Measurements from ENCODE around the gene GAS6.

The GAS6 gene

DNA sequence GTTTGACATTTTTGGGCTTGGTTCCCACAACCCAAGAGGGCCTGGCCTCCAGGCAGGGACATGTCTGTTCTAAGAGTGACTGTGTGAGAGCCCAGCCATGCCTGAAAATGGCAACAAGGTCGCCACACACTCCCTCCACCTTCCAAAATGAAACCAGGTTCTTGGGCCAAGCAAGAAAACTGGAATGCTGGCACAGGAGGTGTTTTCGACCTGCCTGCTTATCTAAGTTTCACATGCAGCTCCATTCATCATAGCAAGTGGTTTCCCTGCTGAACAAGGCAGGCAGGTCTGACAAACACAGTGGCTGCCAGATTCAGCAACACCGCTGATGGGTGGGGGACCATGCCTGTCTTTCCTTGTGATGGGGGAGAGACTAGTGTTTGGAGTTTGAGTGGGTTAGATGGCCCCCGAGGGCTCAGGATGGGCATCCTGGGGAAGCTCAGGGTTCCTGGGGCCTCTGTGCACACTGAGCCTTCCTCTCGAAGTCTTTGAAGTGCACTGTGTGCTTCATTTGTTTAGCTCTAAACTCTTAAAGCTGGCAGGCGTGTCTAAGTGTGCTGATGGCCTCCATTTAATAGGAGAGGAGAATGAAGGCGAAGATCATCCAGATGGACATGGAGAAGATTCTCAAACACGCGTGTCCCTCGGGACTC lies 17.9 kb upstream of the GAS6 start:
- TF ChIP-seq, protein P1, sequence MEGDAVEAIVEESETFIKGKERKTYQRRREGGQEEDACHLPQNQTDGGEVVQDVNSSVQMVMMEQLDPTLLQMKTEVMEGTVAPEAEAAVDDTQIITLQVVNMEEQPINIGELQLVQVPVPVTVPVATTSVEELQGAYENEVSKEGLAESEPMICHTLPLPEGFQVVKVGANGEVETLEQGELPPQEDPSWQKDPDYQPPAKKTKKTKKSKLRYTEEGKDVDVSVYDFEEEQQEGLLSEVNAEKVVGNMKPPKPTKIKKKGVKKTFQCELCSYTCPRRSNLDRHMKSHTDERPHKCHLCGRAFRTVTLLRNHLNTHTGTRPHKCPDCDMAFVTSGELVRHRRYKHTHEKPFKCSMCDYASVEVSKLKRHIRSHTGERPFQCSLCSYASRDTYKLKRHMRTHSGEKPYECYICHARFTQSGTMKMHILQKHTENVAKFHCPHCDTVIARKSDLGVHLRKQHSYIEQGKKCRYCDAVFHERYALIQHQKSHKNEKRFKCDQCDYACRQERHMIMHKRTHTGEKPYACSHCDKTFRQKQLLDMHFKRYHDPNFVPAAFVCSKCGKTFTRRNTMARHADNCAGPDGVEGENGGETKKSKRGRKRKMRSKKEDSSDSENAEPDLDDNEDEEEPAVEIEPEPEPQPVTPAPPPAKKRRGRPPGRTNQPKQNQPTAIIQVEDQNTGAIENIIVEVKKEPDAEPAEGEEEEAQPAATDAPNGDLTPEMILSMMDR (IDR thresholded peaks at IDR 0.05; ENCODE audit: low read depth, low read length): no peak
- no peak overlapping the region for H3K4me3 ChIP-seq (ENCODE audit: low read depth, low read length)

DNA sequence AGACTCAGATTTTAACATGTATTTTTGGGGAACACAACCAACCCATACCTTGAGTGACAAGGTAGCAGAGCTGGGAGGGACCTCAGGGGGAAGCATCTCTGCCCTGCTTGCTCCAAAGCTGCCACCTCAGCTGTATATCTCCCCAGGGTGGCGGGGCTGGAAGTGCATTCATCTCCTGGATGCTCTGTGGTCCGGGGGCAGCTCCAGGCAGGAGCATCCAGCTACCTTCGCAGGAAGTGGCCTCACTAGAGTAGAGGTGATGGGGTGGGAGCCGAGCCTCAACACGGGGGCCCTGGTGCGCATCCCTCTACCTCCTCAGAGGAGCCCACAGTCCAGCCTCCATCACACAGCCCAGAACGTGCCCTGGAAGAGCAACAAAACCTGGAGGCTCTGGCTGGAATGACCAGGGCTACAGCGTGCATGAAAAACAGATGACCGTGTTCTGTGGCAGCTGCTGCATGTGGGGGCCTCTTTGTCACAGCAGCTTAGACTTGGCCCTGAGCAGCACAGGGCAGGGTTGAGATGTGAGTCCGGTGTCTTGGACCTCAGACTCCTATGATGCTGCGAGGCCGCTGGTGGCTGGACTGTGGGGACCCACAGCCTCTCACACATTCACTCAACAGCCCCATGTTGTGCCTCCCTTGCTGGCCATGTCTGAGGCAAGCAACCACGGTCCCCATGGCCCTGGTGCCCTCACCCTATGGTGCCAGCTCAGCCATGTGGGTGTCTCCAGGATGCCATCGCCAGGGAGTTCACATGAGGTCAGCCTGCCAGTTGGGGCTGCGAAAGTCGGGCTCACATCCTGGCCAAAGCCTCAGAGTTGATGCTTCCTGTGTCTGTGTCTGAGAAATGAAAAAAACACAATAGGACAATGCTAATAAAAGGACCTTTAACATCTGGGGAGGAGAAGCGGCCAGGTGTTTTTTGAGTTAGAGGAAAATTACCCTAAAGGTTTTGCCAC lies 17.1 kb upstream of the GAS6 start:
- TF ChIP-seq, protein P1 (IDR thresholded peaks at IDR 0.05; ENCODE audit: low read depth, low read length): no peak
- H3K4me3 ChIP-seq (ENCODE audit: low read depth, low read length): no peak overlapping the region

DNA sequence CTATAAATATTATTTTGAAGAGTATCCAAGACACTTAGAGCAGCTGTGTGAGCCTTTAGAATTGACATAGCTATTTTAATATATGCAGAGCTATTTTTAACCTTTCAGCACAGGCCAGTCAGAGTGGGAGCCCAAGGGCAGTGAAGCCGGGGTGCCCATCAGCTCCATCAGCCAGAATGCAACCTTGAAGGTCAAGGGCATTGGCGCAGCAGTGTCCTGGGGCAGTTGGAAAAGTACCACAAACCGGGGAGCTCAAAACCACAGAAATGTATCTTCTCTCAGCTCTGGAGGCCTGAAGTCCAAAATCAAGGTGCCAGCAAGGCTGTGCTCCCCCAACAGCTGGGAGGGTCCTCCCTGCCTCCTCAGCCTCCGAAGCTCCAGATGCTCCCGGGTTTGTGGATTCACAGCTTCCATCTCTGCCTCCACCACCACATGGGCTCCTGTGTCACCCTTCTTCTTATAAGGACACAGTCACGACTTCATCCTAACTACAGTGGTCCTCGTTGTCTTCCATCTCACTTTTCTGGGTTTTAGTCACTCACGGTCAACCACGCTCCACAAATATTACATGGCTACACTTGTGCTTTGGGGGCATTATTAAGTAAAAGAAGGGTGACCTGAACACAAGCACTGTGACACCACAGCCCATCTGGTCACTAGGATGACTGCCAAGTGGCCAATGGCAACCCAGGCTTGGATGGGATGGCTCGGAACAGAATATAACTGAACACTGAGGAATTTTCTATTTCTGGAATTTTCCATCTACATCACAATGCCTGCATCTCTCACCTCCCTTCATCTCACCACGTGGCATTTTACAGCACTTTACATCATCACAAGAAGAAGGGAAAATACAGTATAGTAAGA lies 15.9 kb upstream of the GAS6 start:
- H3K4me3 ChIP-seq (ENCODE audit: low read depth, low read length): no peak overlapping the region
- TF ChIP-seq, protein P1 (IDR thresholded peaks at IDR 0.05; ENCODE audit: low read depth, low read length): no peak

DNA sequence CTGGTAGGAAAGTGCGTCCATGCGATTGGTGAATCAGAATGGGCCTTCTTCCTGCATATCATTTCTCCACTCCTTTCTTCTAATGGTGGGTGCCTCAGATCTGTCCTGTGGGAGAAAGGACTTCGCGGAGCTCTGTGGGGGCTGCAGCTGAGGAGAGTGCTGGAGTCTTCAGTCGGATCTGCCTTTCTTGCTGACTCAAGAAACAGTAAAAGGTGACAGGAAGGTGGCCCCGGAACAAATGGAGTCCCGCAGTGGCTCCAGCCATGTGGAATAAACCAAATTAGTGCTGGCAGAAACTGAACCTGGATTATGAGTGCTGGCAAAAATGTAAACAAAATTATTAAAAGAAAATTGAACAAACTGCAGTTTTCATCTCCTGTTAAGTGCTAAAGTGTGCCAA lies 15.1 kb upstream of the GAS6 start:
- H3K4me3 ChIP-seq (ENCODE audit: low read depth, low read length): no peak overlapping the region
- TF ChIP-seq, protein P1 (IDR thresholded peaks at IDR 0.05; ENCODE audit: low read depth, low read length): no peak

DNA sequence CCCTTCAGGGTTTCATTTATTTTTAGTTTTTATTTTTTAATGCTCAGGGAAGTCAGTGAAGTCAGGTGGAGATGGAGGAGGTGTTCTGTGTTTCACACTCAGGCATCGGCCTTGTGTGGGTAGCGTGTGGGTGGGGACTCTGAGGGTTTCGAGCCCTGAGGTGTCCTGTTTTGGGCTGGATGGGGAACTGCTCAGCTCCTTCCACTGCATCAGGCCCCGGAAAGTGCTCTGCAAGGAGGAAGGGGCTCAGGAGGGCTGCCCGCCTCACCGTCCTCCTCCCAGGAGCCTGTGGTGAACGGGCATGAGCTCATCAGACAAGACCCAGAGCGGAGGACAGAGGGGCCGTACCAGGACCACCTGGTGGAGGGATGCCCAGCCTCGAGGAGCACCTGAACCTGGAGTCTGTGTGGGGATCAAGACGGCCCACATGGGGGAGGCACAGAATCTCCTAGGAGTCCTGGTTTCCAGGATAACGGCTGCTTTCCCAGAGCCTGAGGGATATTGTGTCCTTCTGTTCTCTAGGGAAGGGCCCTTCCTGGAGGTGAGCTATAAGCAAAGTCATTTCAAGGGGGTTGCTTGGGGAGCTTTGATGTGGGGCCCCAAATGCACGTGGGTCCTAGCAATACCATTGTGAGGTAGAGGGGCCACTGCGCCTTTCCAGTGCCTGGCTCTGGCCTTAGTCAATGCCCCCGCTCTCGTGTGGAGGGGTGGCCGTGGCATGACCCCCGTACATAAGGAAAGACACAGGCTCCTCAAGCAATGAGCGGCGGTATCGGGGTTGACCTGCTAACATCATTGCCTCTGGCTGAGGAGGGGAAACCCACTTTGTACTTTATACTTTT lies 13.5 kb upstream of the GAS6 start:
- TF ChIP-seq, protein P1 (IDR thresholded peaks at IDR 0.05; ENCODE audit: low read depth, low read length): no peak
- H3K4me3 ChIP-seq (ENCODE audit: low read depth, low read length): no peak overlapping the region

DNA sequence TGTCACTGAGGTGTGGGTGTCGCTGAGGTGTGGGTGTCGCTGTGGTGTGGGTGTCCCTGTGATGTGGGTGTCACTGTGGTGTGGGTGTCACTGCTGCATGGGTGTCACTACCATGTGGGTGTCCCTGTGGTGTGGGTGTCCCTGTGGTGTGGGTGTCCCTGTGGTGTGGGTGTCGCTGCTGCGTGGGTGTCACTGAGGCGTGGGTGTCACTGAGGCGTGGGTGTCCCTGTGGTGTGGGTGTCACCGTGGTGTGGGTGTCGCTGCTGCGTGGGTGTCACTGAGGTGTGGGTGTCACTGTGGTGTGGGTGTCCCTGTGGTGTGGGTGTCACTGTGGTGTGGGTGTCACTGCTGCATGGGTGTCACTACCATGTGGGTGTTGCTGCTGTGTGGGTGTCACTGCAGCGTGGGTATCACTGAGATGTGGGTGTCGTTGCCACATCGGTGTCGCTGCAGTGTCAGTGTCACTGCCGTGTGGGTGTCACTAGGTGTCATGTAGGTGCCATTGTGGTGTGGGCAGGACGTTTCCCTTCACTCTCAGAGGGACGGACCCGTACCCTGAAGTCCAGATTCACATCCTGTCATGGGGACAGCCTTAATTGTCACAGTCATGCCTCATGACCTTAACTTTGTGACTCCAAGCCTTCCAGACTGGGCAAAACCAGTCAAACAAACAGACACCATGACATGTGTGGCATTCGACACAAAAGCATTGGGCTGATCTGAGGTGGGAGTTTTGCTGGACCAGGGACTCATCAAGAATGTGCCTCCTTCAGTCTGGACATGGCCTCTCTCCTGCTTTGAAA lies 12.7 kb upstream of the GAS6 start:
- no peak overlapping the region for H3K4me3 ChIP-seq (ENCODE audit: low read depth, low read length)
- TF ChIP-seq, protein P1 (IDR thresholded peaks at IDR 0.05; ENCODE audit: low read depth, low read length): no peak
